ENCODE results near the gene EME1.

DNA sequence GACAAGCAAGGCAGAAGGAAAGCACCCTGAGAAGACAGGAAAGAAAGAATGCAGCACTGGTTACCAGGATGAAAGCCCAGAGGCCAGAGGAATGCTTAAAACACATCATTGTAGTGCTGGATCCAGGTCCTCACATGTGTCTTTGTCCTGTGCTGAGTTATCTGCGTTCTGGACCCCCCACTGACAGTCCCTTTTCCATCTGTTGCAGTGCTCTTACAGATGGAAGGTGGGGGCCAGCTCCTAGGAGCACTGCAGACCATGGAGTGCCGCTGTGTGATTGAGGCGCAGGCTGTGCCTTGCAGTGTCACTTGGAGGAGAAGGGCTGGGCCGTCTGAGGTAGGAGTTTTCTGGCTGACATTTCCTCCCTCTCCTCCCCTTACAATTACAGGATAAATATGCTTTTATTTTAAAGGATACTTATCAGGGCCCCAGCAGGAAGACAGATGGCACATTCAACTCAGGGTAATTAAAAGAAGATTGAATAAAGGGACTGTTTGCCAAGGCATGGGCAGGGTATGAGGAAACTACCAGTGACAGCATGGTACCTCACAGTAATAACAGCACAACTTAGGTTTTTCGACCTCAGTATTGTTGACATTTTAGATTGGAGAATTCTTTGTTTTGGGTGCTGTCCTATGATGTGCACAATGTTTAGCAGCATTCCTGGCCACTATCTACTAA, 3.0 kb downstream of the EME1 start:
- TF ChIP-seq, protein P1, sequence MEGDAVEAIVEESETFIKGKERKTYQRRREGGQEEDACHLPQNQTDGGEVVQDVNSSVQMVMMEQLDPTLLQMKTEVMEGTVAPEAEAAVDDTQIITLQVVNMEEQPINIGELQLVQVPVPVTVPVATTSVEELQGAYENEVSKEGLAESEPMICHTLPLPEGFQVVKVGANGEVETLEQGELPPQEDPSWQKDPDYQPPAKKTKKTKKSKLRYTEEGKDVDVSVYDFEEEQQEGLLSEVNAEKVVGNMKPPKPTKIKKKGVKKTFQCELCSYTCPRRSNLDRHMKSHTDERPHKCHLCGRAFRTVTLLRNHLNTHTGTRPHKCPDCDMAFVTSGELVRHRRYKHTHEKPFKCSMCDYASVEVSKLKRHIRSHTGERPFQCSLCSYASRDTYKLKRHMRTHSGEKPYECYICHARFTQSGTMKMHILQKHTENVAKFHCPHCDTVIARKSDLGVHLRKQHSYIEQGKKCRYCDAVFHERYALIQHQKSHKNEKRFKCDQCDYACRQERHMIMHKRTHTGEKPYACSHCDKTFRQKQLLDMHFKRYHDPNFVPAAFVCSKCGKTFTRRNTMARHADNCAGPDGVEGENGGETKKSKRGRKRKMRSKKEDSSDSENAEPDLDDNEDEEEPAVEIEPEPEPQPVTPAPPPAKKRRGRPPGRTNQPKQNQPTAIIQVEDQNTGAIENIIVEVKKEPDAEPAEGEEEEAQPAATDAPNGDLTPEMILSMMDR (conservative IDR thresholded peaks at IDR 0.05; ENCODE audit: low read depth in 2 of 2): no peak
- TF ChIP-seq POLR2AphosphoS5 (IDR thresholded peaks at IDR 0.05; ENCODE audit: low read depth) (no peak), CREB1 (CRISPR knock-in tag; IDR thresholded peaks at IDR 0.05; ENCODE audit: low read depth) (no peak), EZH2 (IDR thresholded peaks at IDR 0.05; ENCODE audit: low read depth, unreplicated experiment) (no peak), EZH2phosphoT487 (IDR thresholded peaks at IDR 0.05; ENCODE audit: unreplicated experiment) (no peak), NANOG (IDR thresholded peaks at IDR 0.05; ENCODE audit: borderline replicate concordance) (no peak), JUNB (IDR thresholded peaks at IDR 0.05; ENCODE audit: unreplicated experiment) (no peak)
- TF ChIP-seq, protein P2, sequence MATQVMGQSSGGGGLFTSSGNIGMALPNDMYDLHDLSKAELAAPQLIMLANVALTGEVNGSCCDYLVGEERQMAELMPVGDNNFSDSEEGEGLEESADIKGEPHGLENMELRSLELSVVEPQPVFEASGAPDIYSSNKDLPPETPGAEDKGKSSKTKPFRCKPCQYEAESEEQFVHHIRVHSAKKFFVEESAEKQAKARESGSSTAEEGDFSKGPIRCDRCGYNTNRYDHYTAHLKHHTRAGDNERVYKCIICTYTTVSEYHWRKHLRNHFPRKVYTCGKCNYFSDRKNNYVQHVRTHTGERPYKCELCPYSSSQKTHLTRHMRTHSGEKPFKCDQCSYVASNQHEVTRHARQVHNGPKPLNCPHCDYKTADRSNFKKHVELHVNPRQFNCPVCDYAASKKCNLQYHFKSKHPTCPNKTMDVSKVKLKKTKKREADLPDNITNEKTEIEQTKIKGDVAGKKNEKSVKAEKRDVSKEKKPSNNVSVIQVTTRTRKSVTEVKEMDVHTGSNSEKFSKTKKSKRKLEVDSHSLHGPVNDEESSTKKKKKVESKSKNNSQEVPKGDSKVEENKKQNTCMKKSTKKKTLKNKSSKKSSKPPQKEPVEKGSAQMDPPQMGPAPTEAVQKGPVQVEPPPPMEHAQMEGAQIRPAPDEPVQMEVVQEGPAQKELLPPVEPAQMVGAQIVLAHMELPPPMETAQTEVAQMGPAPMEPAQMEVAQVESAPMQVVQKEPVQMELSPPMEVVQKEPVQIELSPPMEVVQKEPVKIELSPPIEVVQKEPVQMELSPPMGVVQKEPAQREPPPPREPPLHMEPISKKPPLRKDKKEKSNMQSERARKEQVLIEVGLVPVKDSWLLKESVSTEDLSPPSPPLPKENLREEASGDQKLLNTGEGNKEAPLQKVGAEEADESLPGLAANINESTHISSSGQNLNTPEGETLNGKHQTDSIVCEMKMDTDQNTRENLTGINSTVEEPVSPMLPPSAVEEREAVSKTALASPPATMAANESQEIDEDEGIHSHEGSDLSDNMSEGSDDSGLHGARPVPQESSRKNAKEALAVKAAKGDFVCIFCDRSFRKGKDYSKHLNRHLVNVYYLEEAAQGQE (IDR thresholded peaks at IDR 0.05; ENCODE audit: unreplicated experiment): no peak
- TF ChIP-seq, protein P3, sequence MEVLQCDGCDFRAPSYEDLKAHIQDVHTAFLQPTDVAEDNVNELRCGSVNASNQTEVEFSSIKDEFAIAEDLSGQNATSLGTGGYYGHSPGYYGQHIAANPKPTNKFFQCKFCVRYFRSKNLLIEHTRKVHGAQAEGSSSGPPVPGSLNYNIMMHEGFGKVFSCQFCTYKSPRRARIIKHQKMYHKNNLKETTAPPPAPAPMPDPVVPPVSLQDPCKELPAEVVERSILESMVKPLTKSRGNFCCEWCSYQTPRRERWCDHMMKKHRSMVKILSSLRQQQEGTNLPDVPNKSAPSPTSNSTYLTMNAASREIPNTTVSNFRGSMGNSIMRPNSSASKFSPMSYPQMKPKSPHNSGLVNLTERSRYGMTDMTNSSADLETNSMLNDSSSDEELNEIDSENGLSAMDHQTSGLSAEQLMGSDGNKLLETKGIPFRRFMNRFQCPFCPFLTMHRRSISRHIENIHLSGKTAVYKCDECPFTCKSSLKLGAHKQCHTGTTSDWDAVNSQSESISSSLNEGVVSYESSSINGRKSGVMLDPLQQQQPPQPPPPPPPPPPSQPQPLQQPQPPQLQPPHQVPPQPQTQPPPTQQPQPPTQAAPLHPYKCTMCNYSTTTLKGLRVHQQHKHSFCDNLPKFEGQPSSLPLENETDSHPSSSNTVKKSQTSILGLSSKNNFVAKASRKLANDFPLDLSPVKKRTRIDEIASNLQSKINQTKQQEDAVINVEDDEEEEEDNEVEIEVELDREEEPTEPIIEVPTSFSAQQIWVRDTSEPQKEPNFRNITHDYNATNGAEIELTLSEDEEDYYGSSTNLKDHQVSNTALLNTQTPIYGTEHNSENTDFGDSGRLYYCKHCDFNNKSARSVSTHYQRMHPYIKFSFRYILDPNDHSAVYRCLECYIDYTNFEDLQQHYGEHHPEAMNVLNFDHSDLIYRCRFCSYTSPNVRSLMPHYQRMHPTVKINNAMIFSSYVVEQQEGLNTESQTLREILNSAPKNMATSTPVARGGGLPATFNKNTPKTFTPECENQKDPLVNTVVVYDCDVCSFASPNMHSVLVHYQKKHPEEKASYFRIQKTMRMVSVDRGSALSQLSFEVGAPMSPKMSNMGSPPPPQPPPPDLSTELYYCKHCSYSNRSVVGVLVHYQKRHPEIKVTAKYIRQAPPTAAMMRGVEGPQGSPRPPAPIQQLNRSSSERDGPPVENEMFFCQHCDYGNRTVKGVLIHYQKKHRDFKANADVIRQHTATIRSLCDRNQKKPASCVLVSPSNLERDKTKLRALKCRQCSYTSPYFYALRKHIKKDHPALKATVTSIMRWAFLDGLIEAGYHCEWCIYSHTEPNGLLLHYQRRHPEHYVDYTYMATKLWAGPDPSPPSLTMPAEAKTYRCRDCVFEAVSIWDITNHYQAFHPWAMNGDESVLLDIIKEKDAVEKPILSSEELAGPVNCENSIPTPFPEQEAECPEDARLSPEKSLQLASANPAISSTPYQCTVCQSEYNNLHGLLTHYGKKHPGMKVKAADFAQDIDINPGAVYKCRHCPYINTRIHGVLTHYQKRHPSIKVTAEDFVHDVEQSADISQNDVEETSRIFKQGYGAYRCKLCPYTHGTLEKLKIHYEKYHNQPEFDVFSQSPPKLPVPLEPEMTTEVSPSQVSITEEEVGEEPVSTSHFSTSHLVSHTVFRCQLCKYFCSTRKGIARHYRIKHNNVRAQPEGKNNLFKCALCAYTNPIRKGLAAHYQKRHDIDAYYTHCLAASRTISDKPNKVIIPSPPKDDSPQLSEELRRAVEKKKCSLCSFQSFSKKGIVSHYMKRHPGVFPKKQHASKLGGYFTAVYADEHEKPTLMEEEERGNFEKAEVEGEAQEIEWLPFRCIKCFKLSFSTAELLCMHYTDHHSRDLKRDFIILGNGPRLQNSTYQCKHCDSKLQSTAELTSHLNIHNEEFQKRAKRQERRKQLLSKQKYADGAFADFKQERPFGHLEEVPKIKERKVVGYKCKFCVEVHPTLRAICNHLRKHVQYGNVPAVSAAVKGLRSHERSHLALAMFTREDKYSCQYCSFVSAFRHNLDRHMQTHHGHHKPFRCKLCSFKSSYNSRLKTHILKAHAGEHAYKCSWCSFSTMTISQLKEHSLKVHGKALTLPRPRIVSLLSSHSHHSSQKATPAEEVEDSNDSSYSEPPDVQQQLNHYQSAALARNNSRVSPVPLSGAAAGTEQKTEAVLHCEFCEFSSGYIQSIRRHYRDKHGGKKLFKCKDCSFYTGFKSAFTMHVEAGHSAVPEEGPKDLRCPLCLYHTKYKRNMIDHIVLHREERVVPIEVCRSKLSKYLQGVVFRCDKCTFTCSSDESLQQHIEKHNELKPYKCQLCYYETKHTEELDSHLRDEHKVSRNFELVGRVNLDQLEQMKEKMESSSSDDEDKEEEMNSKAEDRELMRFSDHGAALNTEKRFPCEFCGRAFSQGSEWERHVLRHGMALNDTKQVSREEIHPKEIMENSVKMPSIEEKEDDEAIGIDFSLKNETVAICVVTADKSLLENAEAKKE (CRISPR knock-in tag; IDR thresholded peaks at IDR 0.05): no peak
